H1 (cell line): ENCODE results near the gene TPM2. TPM values are rescaled to one million over a fixed set of nuclear protein-coding genes. Genes with fewer than 3 reads are reported as not detected.

Experiments
- BCL11A ChIP-seq, 2 experiments: IDR thresholded peaks; one replicate each; pipeline ENCODE4 v1.6.1; 2011; ENCODE audit warnings: low read depth in 2 of 2, low read length in 2 of 2, mild to moderate bottlenecking in 2 of 2
- CREB1 ChIP-seq: IDR thresholded peaks from 2 replicates; pipeline ENCODE4 v1.6.1; 2012; ENCODE audit warnings: inconsistent platforms
- HDAC2 ChIP-seq, 2 experiments: fragments of 300-600 bp in 1 of 2; sonication (generic) in 1 of 2; IDR thresholded peaks; 2 replicates each; pipeline ENCODE4 v1.6.1; 2011 to 2012; ENCODE audit warnings: low read depth in 2 of 2, low read length in 2 of 2, mild to moderate bottlenecking in 2 of 2, moderate library complexity in 2 of 2, borderline replicate concordance in 1 of 2, inconsistent platforms in 1 of 2
- SIRT6 ChIP-seq: IDR thresholded peaks from one replicate; pipeline ENCODE4 v1.7.1; 2012; ENCODE audit warnings: low read length, inconsistent platforms
- SIX5 ChIP-seq: IDR thresholded peaks from 2 replicates; pipeline ENCODE4 v1.6.1; 2011; ENCODE audit warnings: mild to moderate bottlenecking, low read depth, low read length
- SUZ12 ChIP-seq: fragments of 200-600 bp; sonication (generic); IDR thresholded peaks from 2 replicates; pipeline ENCODE4 v1.6.1; 2012; ENCODE audit warnings: mild to moderate bottlenecking, inconsistent platforms, low read length, moderate library complexity, mixed read lengths
- polyA plus RNA-seq, 7 experiments: library from polyadenylated mRNA; depleted of rRNA in 3 of 7; stranded (reverse) in 5 of 7; unstranded in 2 of 7; fragments of >200 nt in 5 of 7; fragments of 200-250 nt in 2 of 7; gene quantifications; 1 replicate in 5 of 7; 2 replicates in 1 of 7; 4 replicates in 1 of 7; pipeline versions ENCODE4 v1.2.1 to v1.2.3, GENCODE V29; 2011 to 2013; ENCODE audit warnings: missing spikeins in 2 of 7, mixed read lengths in 2 of 7
- total RNA-seq: library from RNA; stranded (reverse); fragmentation: NEBNext Ultra II Directional; extraction: Animal tissue kit (Norgen Biotek cat#: 25700); gene quantifications from 2 replicates; pipeline ENCODE4 v1.2.1, GENCODE V29; 2021

TPM2 gene
- total and polyA plus RNA-seq, 2 of the 8 experiments (the other 6 are each of a cell fraction or from before 2014, with no cell fraction given): 62.5 to 181 TPM

GRCh38 chr9:35729101-35729500 lies 39.4 kb upstream of the TPM2 start (continued):
- TF ChIP-seq HDAC2 (IDR thresholded peaks at IDR 0.05; ENCODE audit: borderline replicate concordance in 1 of 2, low read depth in 2 of 2, low read length in 2 of 2) (no peak), SUZ12 (no peak), CREB1 (no peak), SIRT6 (no peak), BCL11A (IDR thresholded peaks at IDR 0.05; ENCODE audit: low read depth in 2 of 2, low read length in 2 of 2) (no peak), SIX5 (no peak)
- TF ChIP-seq, all 59 proteins: peak for 0
